ENCODE data around the gene COPB2.

DNA sequence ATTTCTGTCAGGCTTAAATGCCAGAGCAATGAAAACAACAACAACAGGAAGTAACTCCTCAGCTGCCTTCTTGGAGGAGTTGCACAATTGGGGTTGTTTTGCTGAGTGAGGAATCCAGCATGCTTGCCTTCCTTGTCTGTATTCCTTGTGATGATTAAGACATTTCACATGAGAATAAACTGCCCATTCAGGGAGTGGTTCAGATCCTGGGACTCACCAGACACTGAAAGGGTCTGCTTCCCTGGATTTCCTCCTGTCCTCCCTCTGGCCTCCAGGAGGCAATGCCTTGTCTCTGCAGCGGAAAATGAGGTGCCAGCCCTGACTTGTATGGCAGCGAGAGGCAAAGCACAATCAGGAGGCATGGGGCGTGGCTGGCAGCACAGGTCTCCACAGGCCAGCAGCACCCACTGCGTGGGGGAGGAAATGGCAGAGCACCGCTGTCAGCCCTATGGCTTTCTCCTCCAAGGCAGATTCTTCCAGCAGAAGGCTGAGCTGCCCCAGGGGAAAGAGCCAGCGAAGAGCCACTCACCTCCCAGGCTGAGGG, 45.4 kb upstream of the COPB2 start:
- no peak for TF ChIP-seq EZH2 (IDR thresholded peaks at IDR 0.05; ENCODE audit: borderline replicate concordance, insufficient read depth, low read depth, low read length, poor library complexity, severe bottlenecking)
- TF ChIP-seq, protein P1, sequence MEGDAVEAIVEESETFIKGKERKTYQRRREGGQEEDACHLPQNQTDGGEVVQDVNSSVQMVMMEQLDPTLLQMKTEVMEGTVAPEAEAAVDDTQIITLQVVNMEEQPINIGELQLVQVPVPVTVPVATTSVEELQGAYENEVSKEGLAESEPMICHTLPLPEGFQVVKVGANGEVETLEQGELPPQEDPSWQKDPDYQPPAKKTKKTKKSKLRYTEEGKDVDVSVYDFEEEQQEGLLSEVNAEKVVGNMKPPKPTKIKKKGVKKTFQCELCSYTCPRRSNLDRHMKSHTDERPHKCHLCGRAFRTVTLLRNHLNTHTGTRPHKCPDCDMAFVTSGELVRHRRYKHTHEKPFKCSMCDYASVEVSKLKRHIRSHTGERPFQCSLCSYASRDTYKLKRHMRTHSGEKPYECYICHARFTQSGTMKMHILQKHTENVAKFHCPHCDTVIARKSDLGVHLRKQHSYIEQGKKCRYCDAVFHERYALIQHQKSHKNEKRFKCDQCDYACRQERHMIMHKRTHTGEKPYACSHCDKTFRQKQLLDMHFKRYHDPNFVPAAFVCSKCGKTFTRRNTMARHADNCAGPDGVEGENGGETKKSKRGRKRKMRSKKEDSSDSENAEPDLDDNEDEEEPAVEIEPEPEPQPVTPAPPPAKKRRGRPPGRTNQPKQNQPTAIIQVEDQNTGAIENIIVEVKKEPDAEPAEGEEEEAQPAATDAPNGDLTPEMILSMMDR (IDR thresholded peaks at IDR 0.05): no peak

Data from B cell (primary cell).